SK-N-SH treated with all-trans-retinoic acid at 6 μM for 48 hours (cell line): ENCODE measurements around the gene TMEM139.

Source experiments
- ATAC-seq: fragments of 200-7000 bp; cut with Tn5 transposase; 3 replicates; pipeline ENCODE4 v1.9.1; 2020; ENCODE audit warnings: mild to moderate bottlenecking, moderate library complexity
- ARNTL ChIP-seq: fragments of 450-650 bp; formaldehyde crosslinking; IDR thresholded peaks from 2 replicates; pipeline ENCODE4 v1.5.0; 2020; ENCODE audit warnings: low read depth, mild to moderate bottlenecking, moderate library complexity, borderline replicate concordance
- ESRRG ChIP-seq: fragments of 250-450 bp; sonication (Bioruptor Pico); IDR thresholded peaks from 2 replicates; pipeline ENCODE4 v1.6.1; 2021; ENCODE audit warnings: mild to moderate bottlenecking
- GLIS3 ChIP-seq: fragments of 250-450 bp; sonication (Bioruptor Pico); IDR thresholded peaks from 2 replicates; pipeline ENCODE4 v1.5.0; 2020; ENCODE audit warnings: mild to moderate bottlenecking, moderate library complexity
- ISL1 ChIP-seq: fragments of 250-450 bp; sonication (Bioruptor Pico); IDR thresholded peaks from 2 replicates; pipeline ENCODE4 v2.1.2; 2022; ENCODE audit warnings: mild to moderate bottlenecking, moderate library complexity
- OSR1 ChIP-seq: fragments of 250-450 bp; sonication (Bioruptor Pico); IDR thresholded peaks from 2 replicates; pipeline ENCODE4 v1.8.0; 2022; ENCODE audit warnings: moderate library complexity, mild to moderate bottlenecking, inconsistent platforms
- PATZ1 ChIP-seq: fragments of 250-450 bp; sonication (Bioruptor Pico); IDR thresholded peaks from 2 replicates; pipeline ENCODE4 v1.8.0; 2020; ENCODE audit warnings: mild to moderate bottlenecking, moderate library complexity, borderline replicate concordance
- PPARA ChIP-seq: fragments of 250-450 bp; sonication (Bioruptor Pico); IDR thresholded peaks from 2 replicates; pipeline ENCODE4 v1.5.0; 2020; ENCODE audit warnings: mild to moderate bottlenecking, borderline replicate concordance
- RARB ChIP-seq: fragments of 250-450 bp; sonication (Bioruptor Pico); IDR thresholded peaks from 2 replicates; pipeline ENCODE4 v1.8.0; 2021; ENCODE audit warnings: mild to moderate bottlenecking, moderate library complexity
- SNAI2 ChIP-seq: fragments of 250-450 bp; sonication (Bioruptor Pico); IDR thresholded peaks from 2 replicates; pipeline ENCODE4 v1.5.0; 2020; ENCODE audit warnings: mild to moderate bottlenecking, moderate library complexity
- TCF4 ChIP-seq: fragments of 250-450 bp; sonication (Bioruptor Pico); IDR thresholded peaks from 2 replicates; pipeline ENCODE4 v1.8.0; 2021; ENCODE audit warnings: mild to moderate bottlenecking, moderate library complexity, borderline replicate concordance
- TOX ChIP-seq: fragments of 250-450 bp; sonication (Bioruptor Pico); IDR thresholded peaks from 2 replicates; pipeline ENCODE4 v1.8.0; 2021; ENCODE audit warnings: mild to moderate bottlenecking, moderate library complexity, borderline replicate concordance
- TSHZ2 ChIP-seq: fragments of 250-450 bp; sonication (Bioruptor Pico); IDR thresholded peaks from 2 replicates; pipeline ENCODE4 v1.5.0; 2020; ENCODE audit warnings: mild to moderate bottlenecking, moderate library complexity
- ZFP3 ChIP-seq: fragments of 250-450 bp; sonication (Bioruptor Pico); IDR thresholded peaks from 2 replicates; pipeline ENCODE4 v1.5.0; 2020; ENCODE audit warnings: mild to moderate bottlenecking, moderate library complexity
- ZNF565 ChIP-seq: fragments of 450-650 bp; formaldehyde crosslinking; conservative IDR thresholded peaks from 2 replicates; pipeline ENCODE4 v1.5.0; 2020; ENCODE audit warnings: low read depth, mild to moderate bottlenecking, moderate library complexity
- ZNF8 ChIP-seq: fragments of 450-650 bp; formaldehyde crosslinking; IDR thresholded peaks from 2 replicates; pipeline ENCODE4 v1.5.0; 2020; ENCODE audit warnings: mild to moderate bottlenecking, moderate library complexity
- TF ChIP-seq, protein P1 (sequence below): fragments of 250-450 bp; sonication (Bioruptor Pico); IDR thresholded peaks from 2 replicates; pipeline ENCODE4 v1.5.1; 2020; ENCODE audit warnings: low read depth, mild to moderate bottlenecking, moderate library complexity
- TF ChIP-seq, protein P2 (sequence below): fragments of 250-450 bp; sonication (Bioruptor Pico); IDR thresholded peaks from 2 replicates; pipeline ENCODE4 v1.5.1; 2021; ENCODE audit warnings: mild to moderate bottlenecking, moderate library complexity
- TF ChIP-seq, protein P3 (sequence below): fragments of 250-450 bp; sonication (Bioruptor Pico); IDR thresholded peaks from 2 replicates; pipeline ENCODE4 v1.8.0; 2021; ENCODE audit warnings: low read depth, mild to moderate bottlenecking, moderate library complexity, borderline replicate concordance

TMEM139 gene

DNA sequence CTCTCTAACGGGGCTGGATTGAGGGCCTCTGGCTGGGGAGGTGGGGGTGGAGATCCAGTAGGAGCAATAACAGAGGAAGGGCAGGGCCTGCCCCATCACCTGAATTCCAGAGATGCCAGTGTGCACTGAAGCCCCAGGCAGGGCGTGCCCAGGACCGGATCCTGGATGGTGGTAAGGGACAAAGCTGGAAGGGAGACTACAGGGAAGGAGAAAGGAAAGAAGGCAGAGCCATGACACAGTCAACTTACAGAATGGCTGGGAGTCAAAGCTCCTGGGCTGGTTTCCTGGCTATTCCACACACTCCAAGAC, 666 bp downstream of the TMEM139 start:
- TF ChIP-seq RARB, result no peak
- TF ChIP-seq TCF4 (CRISPR knock-in tag), result no peak
- TF ChIP-seq TSHZ2 (CRISPR knock-in tag), result no peak
- TF ChIP-seq ESRRG (CRISPR knock-in tag), result no peak
- no peak for ATAC-seq

- ATAC-seq, result no peak
- TF ChIP-seq TOX (CRISPR knock-in tag) (no peak), GLIS3 (CRISPR knock-in tag) (no peak), ESRRG (CRISPR knock-in tag) (no peak), ARNTL (CRISPR knock-in tag) (no peak), SNAI2 (CRISPR knock-in tag) (no peak), TSHZ2 (CRISPR knock-in tag) (no peak)
These were observed 1.2 kb downstream of the TMEM139 start for GRCh38 chr7:143285806-143286521.

DNA sequence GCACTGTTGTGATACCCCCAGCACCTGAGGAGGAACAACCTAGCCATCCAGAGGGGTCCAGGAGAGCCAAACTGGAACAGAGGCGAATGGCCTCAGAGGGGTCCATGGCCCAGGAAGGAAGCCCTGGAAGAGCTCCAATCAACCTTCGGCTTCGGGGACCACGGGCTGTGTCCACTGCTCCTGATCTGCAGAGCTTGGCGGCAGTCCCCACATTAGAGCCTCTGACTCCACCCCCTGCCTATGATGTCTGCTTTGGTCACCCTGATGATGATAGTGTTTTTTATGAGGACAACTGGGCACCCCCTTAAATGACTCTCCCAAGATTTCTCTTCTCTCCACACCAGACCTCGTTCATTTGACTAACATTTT, 1.7 kb downstream of the TMEM139 start:
- no peak for TF ChIP-seq ZFP3
- no peak for TF ChIP-seq PATZ1 (CRISPR knock-in tag)
- TF ChIP-seq OSR1 (CRISPR knock-in tag), result no peak
- TF ChIP-seq ESRRG (CRISPR knock-in tag), result no peak
- TF ChIP-seq, protein P1, sequence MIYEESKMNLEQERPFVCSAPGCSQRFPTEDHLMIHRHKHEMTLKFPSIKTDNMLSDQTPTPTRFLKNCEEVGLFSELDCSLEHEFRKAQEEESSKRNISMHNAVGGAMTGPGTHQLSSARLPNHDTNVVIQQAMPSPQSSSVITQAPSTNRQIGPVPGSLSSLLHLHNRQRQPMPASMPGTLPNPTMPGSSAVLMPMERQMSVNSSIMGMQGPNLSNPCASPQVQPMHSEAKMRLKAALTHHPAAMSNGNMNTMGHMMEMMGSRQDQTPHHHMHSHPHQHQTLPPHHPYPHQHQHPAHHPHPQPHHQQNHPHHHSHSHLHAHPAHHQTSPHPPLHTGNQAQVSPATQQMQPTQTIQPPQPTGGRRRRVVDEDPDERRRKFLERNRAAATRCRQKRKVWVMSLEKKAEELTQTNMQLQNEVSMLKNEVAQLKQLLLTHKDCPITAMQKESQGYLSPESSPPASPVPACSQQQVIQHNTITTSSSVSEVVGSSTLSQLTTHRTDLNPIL (CRISPR knock-in tag), result no peak
- no peak for TF ChIP-seq ISL1 (CRISPR knock-in tag)
- TF ChIP-seq ARNTL (CRISPR knock-in tag), result no peak
- TF ChIP-seq TOX (CRISPR knock-in tag), result no peak
- no peak for TF ChIP-seq PPARA
- TF ChIP-seq, protein P2, sequence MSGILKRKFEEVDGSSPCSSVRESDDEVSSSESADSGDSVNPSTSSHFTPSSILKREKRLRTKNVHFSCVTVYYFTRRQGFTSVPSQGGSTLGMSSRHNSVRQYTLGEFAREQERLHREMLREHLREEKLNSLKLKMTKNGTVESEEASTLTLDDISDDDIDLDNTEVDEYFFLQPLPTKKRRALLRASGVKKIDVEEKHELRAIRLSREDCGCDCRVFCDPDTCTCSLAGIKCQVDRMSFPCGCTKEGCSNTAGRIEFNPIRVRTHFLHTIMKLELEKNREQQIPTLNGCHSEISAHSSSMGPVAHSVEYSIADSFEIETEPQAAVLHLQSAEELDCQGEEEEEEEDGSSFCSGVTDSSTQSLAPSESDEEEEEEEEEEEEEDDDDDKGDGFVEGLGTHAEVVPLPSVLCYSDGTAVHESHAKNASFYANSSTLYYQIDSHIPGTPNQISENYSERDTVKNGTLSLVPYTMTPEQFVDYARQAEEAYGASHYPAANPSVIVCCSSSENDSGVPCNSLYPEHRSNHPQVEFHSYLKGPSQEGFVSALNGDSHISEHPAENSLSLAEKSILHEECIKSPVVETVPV, result no peak
- TF ChIP-seq, protein P3, sequence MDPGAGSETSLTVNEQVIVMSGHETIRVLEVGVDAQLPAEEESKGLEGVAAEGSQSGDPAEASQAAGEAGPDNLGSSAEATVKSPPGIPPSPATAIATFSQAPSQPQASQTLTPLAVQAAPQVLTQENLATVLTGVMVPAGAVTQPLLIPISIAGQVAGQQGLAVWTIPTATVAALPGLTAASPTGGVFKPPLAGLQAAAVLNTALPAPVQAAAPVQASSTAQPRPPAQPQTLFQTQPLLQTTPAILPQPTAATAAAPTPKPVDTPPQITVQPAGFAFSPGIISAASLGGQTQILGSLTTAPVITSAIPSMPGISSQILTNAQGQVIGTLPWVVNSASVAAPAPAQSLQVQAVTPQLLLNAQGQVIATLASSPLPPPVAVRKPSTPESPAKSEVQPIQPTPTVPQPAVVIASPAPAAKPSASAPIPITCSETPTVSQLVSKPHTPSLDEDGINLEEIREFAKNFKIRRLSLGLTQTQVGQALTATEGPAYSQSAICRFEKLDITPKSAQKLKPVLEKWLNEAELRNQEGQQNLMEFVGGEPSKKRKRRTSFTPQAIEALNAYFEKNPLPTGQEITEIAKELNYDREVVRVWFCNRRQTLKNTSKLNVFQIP (CRISPR knock-in tag), result no peak
- no peak for TF ChIP-seq ZNF565 (CRISPR knock-in tag)
- TF ChIP-seq SNAI2 (CRISPR knock-in tag), result no peak
- TF ChIP-seq TCF4 (CRISPR knock-in tag), result no peak
- no peak for TF ChIP-seq ZNF8 (CRISPR knock-in tag)
- TF ChIP-seq, all 23 proteins: peak for 0
- no peak for ATAC-seq
